GM04503 (cell line): Measurements from ENCODE around the gene GOT1.

Source experiments
- DNase-seq: peaks from one replicate; pipeline ENCODE4 v3.0.0-alpha.2; 2012; ENCODE audit warnings: low read depth

GOT1 gene

GRCh38 chr10:99430451-99431189, at the start of gene GOT1:
GOT1 (minus strand) TSS chr10:99430624; CDS start chr10:99430565, 59 bp downstream.
- DNase-seq, result peak; percentile 97

DNA sequence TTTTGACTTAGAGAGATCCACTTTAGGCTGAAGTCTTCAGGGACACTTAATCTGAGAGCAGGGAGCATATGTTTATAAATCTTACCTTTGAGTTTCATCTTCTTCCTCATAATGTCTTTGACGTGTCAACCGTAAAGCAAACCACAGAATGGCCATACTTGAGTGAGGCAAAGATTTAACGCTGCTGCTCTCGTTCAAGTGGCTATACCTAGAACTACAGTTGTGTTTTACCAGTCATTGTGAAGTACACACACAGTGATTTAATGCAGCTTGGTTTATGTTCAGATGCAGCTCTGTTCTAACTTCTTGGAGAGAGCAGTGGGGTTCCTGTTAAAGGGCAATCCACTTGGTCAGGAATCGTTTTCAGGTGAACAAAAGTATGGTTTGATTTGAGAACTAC, 39.9 kb upstream of the GOT1 start:
- no peak for DNase-seq

DNA sequence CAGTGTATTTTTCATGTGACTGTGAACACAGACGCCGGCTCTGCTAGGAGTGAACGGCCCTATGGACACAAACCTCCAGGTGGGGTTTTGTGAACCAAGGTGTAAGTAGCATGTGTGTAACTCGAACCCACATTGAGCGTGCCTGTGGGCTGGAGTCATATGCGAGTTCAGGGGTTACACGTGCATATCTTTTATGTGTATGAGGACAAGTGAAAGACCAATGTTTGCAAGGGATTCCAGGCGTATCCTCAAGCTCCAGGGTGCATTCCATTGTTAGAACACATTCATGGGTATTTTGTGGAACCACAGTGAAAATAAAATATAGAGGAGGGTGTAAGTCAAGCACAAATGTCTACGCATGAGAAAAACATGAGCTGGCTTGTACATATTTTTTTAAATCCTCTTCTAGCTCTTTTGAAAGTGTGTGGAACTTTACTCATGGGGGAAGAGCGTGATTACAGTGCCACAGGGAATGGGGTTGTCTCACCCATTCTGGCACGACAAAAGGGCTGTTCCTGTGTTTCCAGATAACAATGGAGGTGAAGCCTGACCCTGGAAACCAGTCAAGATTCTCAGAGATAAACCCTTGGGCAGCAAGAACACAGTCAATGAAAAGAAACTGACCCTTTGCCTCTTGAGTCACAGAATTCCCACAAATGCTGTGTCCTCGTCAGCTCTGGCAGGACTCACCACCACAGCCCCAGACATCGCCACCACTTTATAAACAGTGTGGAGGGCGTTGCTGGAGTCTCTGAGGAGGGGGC, 37.0 kb upstream of the GOT1 start:
- no peak for DNase-seq

GRCh38 chr10:99466632-99467223, 36.3 kb upstream of the GOT1 start:
- DNase-seq, result no peak

DNA sequence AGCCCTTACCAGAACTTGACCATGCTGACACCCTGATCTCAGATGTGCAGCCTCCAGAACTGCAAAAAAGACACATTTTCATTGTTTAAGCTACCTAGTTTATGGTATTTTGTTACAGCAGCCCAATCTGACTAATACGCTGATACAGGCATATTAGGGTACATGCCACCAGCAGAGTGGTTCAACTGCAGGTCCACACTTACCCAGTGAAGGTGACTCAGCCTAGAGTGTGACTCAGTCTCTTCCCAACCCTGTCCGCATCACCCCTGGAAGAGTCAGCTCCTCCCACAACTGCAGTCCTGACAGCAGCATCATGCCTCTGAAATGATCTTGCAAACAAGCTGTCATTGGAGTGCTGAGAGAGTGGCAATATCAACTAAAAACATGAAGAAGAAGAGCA, 30.8 kb upstream of the GOT1 start:
- DNase-seq, result peak; percentile 6

- no peak for DNase-seq
Measured at GRCh38 chr10:99460070-99460469, 29.6 kb upstream of the GOT1 start.

GRCh38 chr10:99459217-99459616, 28.8 kb upstream of the GOT1 start:
- DNase-seq, result no peak

GRCh38 chr10:99457813-99458212, 27.4 kb upstream of the GOT1 start:
- no peak for DNase-seq

GRCh38 chr10:99456931-99457288, 26.5 kb upstream of the GOT1 start:
- DNase-seq, result no peak

GRCh38 chr10:99456207-99456930, 25.9 kb upstream of the GOT1 start:
- DNase-seq, result no peak

DNA sequence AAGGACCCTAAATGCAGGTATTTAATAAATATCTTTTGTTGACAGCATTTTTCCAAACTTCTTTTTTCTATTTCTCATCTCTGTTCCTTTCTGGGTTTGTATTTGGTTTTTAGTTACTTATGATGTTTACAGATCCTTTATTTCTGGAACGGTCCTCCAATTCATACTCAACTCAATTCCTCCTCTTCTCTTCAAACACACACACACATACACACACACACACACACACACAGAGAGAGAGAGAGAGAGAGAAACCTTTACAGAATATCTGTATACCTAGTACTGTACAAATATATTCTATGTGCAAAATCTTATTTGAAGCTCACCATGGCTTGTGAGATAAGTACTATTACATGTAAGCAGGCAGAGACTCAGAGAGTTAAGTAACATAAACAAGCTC, 21.6 kb upstream of the GOT1 start:
- DNase-seq, result no peak

DNA sequence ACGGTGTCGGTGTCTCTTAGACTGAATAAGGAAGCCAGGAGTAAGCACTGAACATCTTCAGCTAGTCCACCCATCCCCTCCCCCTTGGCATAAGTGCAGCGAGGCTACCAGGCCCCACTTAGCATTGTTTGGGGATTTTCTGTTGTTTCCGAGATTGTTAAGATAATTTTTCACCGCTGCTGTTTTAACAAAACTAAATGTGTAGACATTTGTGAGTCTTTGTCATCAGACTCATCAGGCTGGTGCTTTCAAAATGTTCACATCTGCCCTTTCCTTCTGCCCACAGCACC, 21.0 kb upstream of the GOT1 start:
- DNase-seq, result no peak

GRCh38 chr10:99450624-99451498, 20.4 kb upstream of the GOT1 start:
- DNase-seq, result no peak

GRCh38 chr10:99450156-99450555, 19.7 kb upstream of the GOT1 start:
- no peak for DNase-seq

GRCh38 chr10:99449023-99449422, 18.6 kb upstream of the GOT1 start:
- no peak for DNase-seq

GRCh38 chr10:99444383-99445045, 14.1 kb upstream of the GOT1 start:
- no peak for DNase-seq

- DNase-seq, result no peak
Measured at GRCh38 chr10:99443500-99443899, 13.1 kb upstream of the GOT1 start.

- no peak for DNase-seq
Measured at GRCh38 chr10:99442394-99442793, 12.0 kb upstream of the GOT1 start.

DNA sequence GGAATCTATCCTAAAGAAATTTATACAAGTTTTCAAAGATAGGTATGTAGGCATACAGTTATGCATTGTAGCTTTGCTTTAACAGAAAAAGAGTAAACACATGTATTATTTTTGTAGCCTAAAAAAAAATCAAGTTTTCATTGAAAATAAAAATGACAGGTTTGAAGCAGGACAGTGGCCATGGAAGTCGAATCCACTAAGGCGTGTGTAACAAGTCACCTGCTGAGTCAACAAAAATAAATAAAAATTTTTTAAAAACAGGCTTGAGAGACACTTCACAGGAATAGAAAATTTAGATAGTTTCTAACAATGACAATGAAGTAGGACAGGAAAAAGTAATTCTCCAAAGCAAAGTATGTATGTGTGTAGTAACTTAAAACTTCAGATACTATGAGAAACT, 8.5 kb upstream of the GOT1 start:
- DNase-seq, result no peak

DNA sequence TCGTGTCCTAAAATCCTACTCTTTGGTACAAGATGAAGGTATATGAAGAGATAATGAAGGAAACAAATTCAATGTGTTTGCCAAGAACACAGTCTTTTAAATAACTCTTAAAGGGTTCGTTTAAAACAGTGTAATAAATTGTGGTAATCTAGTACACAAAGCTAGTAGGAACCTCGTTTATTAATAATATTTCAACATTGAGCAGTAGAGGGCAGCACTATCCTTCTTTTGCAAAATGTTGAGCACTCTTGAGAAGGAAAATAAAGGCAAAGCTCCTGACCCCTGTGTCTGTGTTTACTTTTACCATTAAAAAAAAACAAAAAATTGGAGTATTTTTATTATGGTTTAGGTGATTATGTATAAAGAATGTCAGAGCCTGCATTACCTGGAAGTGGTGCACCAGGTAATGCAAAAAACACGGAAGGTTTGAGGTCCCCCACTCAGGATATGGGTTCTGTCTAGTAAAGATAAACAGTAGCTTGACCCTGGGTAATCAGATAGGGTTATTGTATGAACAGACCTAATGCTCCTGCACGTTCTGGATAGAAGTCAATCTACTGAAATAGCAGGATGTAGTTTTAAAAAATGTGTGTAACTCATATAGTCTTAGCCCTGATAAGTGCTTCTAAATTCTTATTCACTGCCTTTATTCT, 5.7 kb upstream of the GOT1 start:
- DNase-seq, result no peak
